SH-SY5Y (cell line): Measurements from ENCODE around the gene IFRD2.

ENCODE experiments used
- GATA2 ChIP-seq: IDR thresholded peaks from 2 replicates; pipeline ENCODE4 v1.6.1; 2011; ENCODE audit warnings: mild to moderate bottlenecking, low read depth, low read length
- GATA3 ChIP-seq: IDR thresholded peaks from 2 replicates; pipeline ENCODE4 v1.6.1; 2011; ENCODE audit warnings: low read depth, mild to moderate bottlenecking, low read length, moderate library complexity

IFRD2 gene

GRCh38 chr3:50270422-50271224 lies 21.6 kb downstream of the IFRD2 start:
- no peak for TF ChIP-seq GATA3
- TF ChIP-seq GATA2, result no peak

- no peak for TF ChIP-seq GATA3
- no peak for TF ChIP-seq GATA2
Observed at GRCh38 chr3:50269977-50270413, 22.2 kb downstream of the IFRD2 start.

- no peak for TF ChIP-seq GATA2
- no peak for TF ChIP-seq GATA3
Observed at GRCh38 chr3:50269460-50269859, 22.8 kb downstream of the IFRD2 start.

GRCh38 chr3:50268703-50269451 lies 23.4 kb downstream of the IFRD2 start, which contains the start of gene SEMA3B:
Gene SEMA3B (plus strand): TSS chr3:50269147. CDS start chr3:50269241, 94 bp downstream.
- TF ChIP-seq GATA2 (no peak), GATA3 (no peak)

GRCh38 chr3:50268276-50268675 lies 24.0 kb downstream of the IFRD2 start:
- TF ChIP-seq GATA2 (no peak), GATA3 (no peak)

GRCh38 chr3:50267280-50267913 lies 24.8 kb downstream of the IFRD2 start:
- no peak for TF ChIP-seq GATA2
- no peak for TF ChIP-seq GATA3

GRCh38 chr3:50266836-50267235 lies 25.4 kb downstream of the IFRD2 start:
- TF ChIP-seq GATA2 (no peak), GATA3 (no peak)

GRCh38 chr3:50266017-50266416 lies 26.2 kb downstream of the IFRD2 start:
- no peak for TF ChIP-seq GATA2
- TF ChIP-seq GATA3, result no peak

GRCh38 chr3:50265571-50265970 lies 26.7 kb downstream of the IFRD2 start:
- no peak for TF ChIP-seq GATA3
- no peak for TF ChIP-seq GATA2

- no peak for TF ChIP-seq GATA2
- no peak for TF ChIP-seq GATA3
Observed at GRCh38 chr3:50264964-50265485, 27.2 kb downstream of the IFRD2 start.

- TF ChIP-seq GATA3, result no peak
- no peak for TF ChIP-seq GATA2
Observed at GRCh38 chr3:50264383-50264963, 27.8 kb downstream of the IFRD2 start.

GRCh38 chr3:50263478-50264382 lies 28.5 kb downstream of the IFRD2 start:
- TF ChIP-seq GATA3 (no peak), GATA2 (no peak)

- TF ChIP-seq GATA3, result no peak
Observed at GRCh38 chr3:50262778-50263177, 29.5 kb downstream of the IFRD2 start.
